ENCODE results near the gene SHPK.

The SHPK gene

GRCh38 chr17:3669548-3669947 lies 33.5 kb upstream of the SHPK start:
- Histone ChIP-seq H3K4me1 (ENCODE audit: insufficient read depth, low read length) (peaks cover 27% of the 10 kb centered on the region), H3K9me3 (ENCODE audit: low read length) (no peaks in the 10 kb centered on the region), H3K27me3 (ENCODE audit: control insufficient read depth in 1 of 2, insufficient read depth in 2 of 2, low read length in 2 of 2) (no peaks in the 10 kb centered on the region), H3K27ac (ENCODE audit: low read depth, low read length) (peak overlapping the region; percentile 94), H3K36me3 (ENCODE audit: insufficient read depth, low read length) (peaks cover 9% of the 10 kb centered on the region), H3K9ac (ENCODE audit: low read length) (peak overlapping the region; percentile 51), H3K4me3 (ENCODE audit: low read depth in 1 of 2, low read length in 2 of 2) (peak overlapping the region; percentile 70 to 76)

GRCh38 chr17:3669085-3669347 lies 33.0 kb upstream of the SHPK start:
- peaks cover 14% of the 10 kb centered on the region for H3K36me3 ChIP-seq (ENCODE audit: insufficient read depth, low read length)
- H3K9me3 ChIP-seq (ENCODE audit: low read length), result no peaks in the 10 kb centered on the region
- peak overlapping the region; percentile 70 to 76 for H3K4me3 ChIP-seq (ENCODE audit: low read depth in 1 of 2, low read length in 2 of 2)
- no peaks in the 10 kb centered on the region for H3K27me3 ChIP-seq (ENCODE audit: control insufficient read depth in 1 of 2, insufficient read depth in 2 of 2, low read length in 2 of 2)
- peak overlapping the region; percentile 51 for H3K9ac ChIP-seq (ENCODE audit: low read length)
- H3K4me1 ChIP-seq (ENCODE audit: insufficient read depth, low read length), result peaks cover 27% of the 10 kb centered on the region
- peak overlapping the region; percentile 94 for H3K27ac ChIP-seq (ENCODE audit: low read depth, low read length)

- Histone ChIP-seq H3K9me3 (ENCODE audit: low read length) (no peaks in the 10 kb centered on the region), H3K27me3 (ENCODE audit: control insufficient read depth in 1 of 2, insufficient read depth in 2 of 2, low read length in 2 of 2) (no peaks in the 10 kb centered on the region), H3K36me3 (ENCODE audit: insufficient read depth, low read length) (peaks cover 20% of the 10 kb centered on the region), H3K4me1 (ENCODE audit: insufficient read depth, low read length) (peaks cover 27% of the 10 kb centered on the region), H3K9ac (ENCODE audit: low read length) (peak within 1 kb of the TSS; percentile 70), H3K27ac (ENCODE audit: low read depth, low read length) (peak within 1 kb of the TSS; percentile 94), H3K4me3 (ENCODE audit: low read depth in 1 of 2, low read length in 2 of 2) (peak within 1 kb of the TSS; percentile 70 to 76)
These were observed 32.4 kb upstream of the SHPK start, which contains the start of the genes EMC6 and TAX1BP3 for GRCh38 chr17:3668279-3669084. TSS of gene EMC6 (plus strand) at chr17:3668812. CDS start at chr17:3669147, 335 bp downstream. TSS of gene TAX1BP3 (minus strand) at chr17:3668578. CDS start at chr17:3668526, 52 bp downstream.

GRCh38 chr17:3667366-3668278 lies 31.6 kb upstream of the SHPK start:
- H3K27ac ChIP-seq (ENCODE audit: low read depth, low read length), result peak overlapping the region; percentile 94
- no peaks in the 10 kb centered on the region for H3K9me3 ChIP-seq (ENCODE audit: low read length)
- H3K9ac ChIP-seq (ENCODE audit: low read length), result peak overlapping the region; percentile 70
- peak overlapping the region; percentile 70 to 74 for H3K4me3 ChIP-seq (ENCODE audit: low read depth in 1 of 2, low read length in 2 of 2)
- no peaks in the 10 kb centered on the region for H3K27me3 ChIP-seq (ENCODE audit: control insufficient read depth in 1 of 2, insufficient read depth in 2 of 2, low read length in 2 of 2)
- peaks cover 28% of the 10 kb centered on the region for H3K36me3 ChIP-seq (ENCODE audit: insufficient read depth, low read length)
- peaks cover 27% of the 10 kb centered on the region for H3K4me1 ChIP-seq (ENCODE audit: insufficient read depth, low read length)

GRCh38 chr17:3666516-3666915 lies 30.5 kb upstream of the SHPK start:
- no peak overlapping the region for H3K4me3 ChIP-seq (ENCODE audit: low read depth in 1 of 2, low read length in 2 of 2)

GRCh38 chr17:3665834-3666233 lies 29.8 kb upstream of the SHPK start:
- H3K9me3 ChIP-seq (ENCODE audit: low read length), result no peaks in the 10 kb centered on the region
- H3K4me3 ChIP-seq (ENCODE audit: low read depth in 1 of 2, low read length in 2 of 2), result no peak overlapping the region
- H3K36me3 ChIP-seq (ENCODE audit: insufficient read depth, low read length), result peaks cover 23% of the 10 kb centered on the region
- no peaks in the 10 kb centered on the region for H3K27me3 ChIP-seq (ENCODE audit: control insufficient read depth in 1 of 2, insufficient read depth in 2 of 2, low read length in 2 of 2)
- no peak overlapping the region for H3K27ac ChIP-seq (ENCODE audit: low read depth, low read length)
- H3K4me1 ChIP-seq (ENCODE audit: insufficient read depth, low read length), result peaks cover 27% of the 10 kb centered on the region
- H3K9ac ChIP-seq (ENCODE audit: low read length), result no peak overlapping the region

More at GRCh38 chr17:3666516-3666915, 30.5 kb upstream of the SHPK start:
- H3K27me3 ChIP-seq (ENCODE audit: control insufficient read depth in 1 of 2, insufficient read depth in 2 of 2, low read length in 2 of 2), result no peaks in the 10 kb centered on the region
- no peak overlapping the region for H3K9ac ChIP-seq (ENCODE audit: low read length)
- no peak overlapping the region for H3K27ac ChIP-seq (ENCODE audit: low read depth, low read length)
- H3K36me3 ChIP-seq (ENCODE audit: insufficient read depth, low read length), result peaks cover 25% of the 10 kb centered on the region
- no peaks in the 10 kb centered on the region for H3K9me3 ChIP-seq (ENCODE audit: low read length)
- H3K4me1 ChIP-seq (ENCODE audit: insufficient read depth, low read length), result peaks cover 27% of the 10 kb centered on the region

GRCh38 chr17:3663102-3664011 lies 27.3 kb upstream of the SHPK start:
- Histone ChIP-seq H3K9me3 (ENCODE audit: low read length) (no peaks in the 10 kb centered on the region), H3K36me3 (ENCODE audit: insufficient read depth, low read length) (peaks cover 23% of the 10 kb centered on the region), H3K4me3 (ENCODE audit: low read depth in 1 of 2, low read length in 2 of 2) (no peak overlapping the region), H3K9ac (ENCODE audit: low read length) (no peak overlapping the region), H3K27ac (ENCODE audit: low read depth, low read length) (no peak overlapping the region), H3K27me3 (ENCODE audit: control insufficient read depth in 1 of 2, insufficient read depth in 2 of 2, low read length in 2 of 2) (no peaks in the 10 kb centered on the region), H3K4me1 (ENCODE audit: insufficient read depth, low read length) (peaks cover 32% of the 10 kb centered on the region)

- no peak overlapping the region for H3K9ac ChIP-seq (ENCODE audit: low read length)
- H3K4me1 ChIP-seq (ENCODE audit: insufficient read depth, low read length), result peaks cover 16% of the 10 kb centered on the region
- H3K36me3 ChIP-seq (ENCODE audit: insufficient read depth, low read length), result peaks cover 23% of the 10 kb centered on the region
- H3K27ac ChIP-seq (ENCODE audit: low read depth, low read length), result peak overlapping the region; percentile 78
- H3K9me3 ChIP-seq (ENCODE audit: low read length), result no peaks in the 10 kb centered on the region
- H3K27me3 ChIP-seq (ENCODE audit: control insufficient read depth in 1 of 2, insufficient read depth in 2 of 2, low read length in 2 of 2), result no peaks in the 10 kb centered on the region
- no peak overlapping the region for H3K4me3 ChIP-seq (ENCODE audit: low read depth in 1 of 2, low read length in 2 of 2)
These were observed 24.4 kb upstream of the SHPK start for GRCh38 chr17:3660311-3660891.

- Histone ChIP-seq H3K9me3 (ENCODE audit: low read length) (no peaks in the 10 kb centered on the region), H3K36me3 (ENCODE audit: insufficient read depth, low read length) (peaks cover 19% of the 10 kb centered on the region), H3K27ac (ENCODE audit: low read depth, low read length) (peak overlapping the region; percentile 78), H3K9ac (ENCODE audit: low read length) (no peak overlapping the region), H3K27me3 (ENCODE audit: control insufficient read depth in 1 of 2, insufficient read depth in 2 of 2, low read length in 2 of 2) (no peaks in the 10 kb centered on the region), H3K4me3 (ENCODE audit: low read depth in 1 of 2, low read length in 2 of 2) (no peak overlapping the region), H3K4me1 (ENCODE audit: insufficient read depth, low read length) (peaks cover 16% of the 10 kb centered on the region)
These were observed 23.6 kb upstream of the SHPK start for GRCh38 chr17:3659541-3660111.

- Histone ChIP-seq H3K4me1 (ENCODE audit: insufficient read depth, low read length) (peaks cover 16% of the 10 kb centered on the region), H3K27ac (ENCODE audit: low read depth, low read length) (peak overlapping the region; percentile 78), H3K9ac (ENCODE audit: low read length) (no peak overlapping the region), H3K9me3 (ENCODE audit: low read length) (no peaks in the 10 kb centered on the region), H3K27me3 (ENCODE audit: control insufficient read depth in 1 of 2, insufficient read depth in 2 of 2, low read length in 2 of 2) (no peaks in the 10 kb centered on the region), H3K36me3 (ENCODE audit: insufficient read depth, low read length) (peaks cover 12% of the 10 kb centered on the region), H3K4me3 (ENCODE audit: low read depth in 1 of 2, low read length in 2 of 2) (no peak overlapping the region)
These were observed 22.9 kb upstream of the SHPK start for GRCh38 chr17:3658784-3659449.
